ENCODE data around the gene CZIB. TPM values are rescaled to one million over a fixed set of nuclear protein-coding genes. Genes with fewer than 3 reads are reported as not detected.

CZIB gene
- total RNA-seq, 1 experiment from 2014 or later: 50.3 TPM

DNA sequence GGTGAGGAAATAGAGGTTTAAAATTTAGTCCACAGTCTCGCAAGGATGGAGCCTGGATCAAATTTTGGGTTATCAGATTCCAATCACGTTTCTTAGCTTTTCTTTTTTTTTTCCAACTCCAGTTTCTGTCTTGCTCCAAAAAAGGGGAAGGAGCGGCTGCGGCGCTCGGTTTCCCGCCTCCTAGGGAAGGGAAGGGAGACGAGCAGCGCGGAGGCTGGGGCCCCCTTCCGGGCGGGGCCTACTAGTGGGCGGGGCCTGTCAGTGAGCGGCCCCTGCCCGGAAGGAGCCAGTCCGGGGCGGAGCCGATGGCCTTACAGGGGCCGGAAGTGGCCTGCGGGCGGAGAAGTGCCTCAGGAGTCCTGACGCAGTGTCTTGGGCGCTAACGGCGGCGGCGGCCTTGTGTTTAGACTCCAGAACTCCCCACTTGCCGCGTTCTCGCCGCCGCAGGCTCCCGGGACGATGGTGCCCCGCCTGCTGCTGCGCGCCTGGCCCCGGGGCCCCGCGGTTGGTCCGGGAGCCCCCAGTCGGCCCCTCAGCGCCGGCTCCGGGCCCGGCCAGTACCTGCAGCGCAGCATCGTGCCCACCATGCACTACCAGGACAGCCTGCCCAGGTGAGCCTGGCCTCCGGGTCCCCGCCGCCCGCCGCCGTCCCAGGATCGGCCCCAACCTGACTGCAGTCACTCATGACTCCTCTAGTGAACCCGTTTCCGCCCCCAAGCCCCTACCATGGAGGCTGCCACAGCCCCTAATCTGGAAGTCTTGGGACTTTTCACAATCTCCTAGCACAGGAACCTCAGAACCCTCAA lies 23.7 kb downstream of the CZIB start, which contains the start of gene CPT2:
TSS of gene CPT2 (plus strand) at position 340 of the 806 bp plus-strand sequence. CDS start at position 460, 120 bp downstream.
- H3K9me3 ChIP-seq (ENCODE audit: insufficient read depth, low read depth): no peaks in the 10 kb centered on the region
- ChIA-PET POLR2A (ENCODE audit: unreplicated experiment) (interaction anchor here (0.6 kb wide), 1 partner anchor 779 kb away, joined by 7 read pairs; no protein-coding TSS in a partner anchor), CTCF (interaction anchor here (0.6 to 1.5 kb wide), 3 partner anchors 10 to 495 kb away, joined by 3 to 6 read pairs (median 3); no protein-coding TSS in a partner anchor)
- no peak for TF ChIP-seq EZH2 (IDR thresholded peaks at IDR 0.05; ENCODE audit: low read depth)
- TF ChIP-seq, protein P1, sequence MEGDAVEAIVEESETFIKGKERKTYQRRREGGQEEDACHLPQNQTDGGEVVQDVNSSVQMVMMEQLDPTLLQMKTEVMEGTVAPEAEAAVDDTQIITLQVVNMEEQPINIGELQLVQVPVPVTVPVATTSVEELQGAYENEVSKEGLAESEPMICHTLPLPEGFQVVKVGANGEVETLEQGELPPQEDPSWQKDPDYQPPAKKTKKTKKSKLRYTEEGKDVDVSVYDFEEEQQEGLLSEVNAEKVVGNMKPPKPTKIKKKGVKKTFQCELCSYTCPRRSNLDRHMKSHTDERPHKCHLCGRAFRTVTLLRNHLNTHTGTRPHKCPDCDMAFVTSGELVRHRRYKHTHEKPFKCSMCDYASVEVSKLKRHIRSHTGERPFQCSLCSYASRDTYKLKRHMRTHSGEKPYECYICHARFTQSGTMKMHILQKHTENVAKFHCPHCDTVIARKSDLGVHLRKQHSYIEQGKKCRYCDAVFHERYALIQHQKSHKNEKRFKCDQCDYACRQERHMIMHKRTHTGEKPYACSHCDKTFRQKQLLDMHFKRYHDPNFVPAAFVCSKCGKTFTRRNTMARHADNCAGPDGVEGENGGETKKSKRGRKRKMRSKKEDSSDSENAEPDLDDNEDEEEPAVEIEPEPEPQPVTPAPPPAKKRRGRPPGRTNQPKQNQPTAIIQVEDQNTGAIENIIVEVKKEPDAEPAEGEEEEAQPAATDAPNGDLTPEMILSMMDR (conservative IDR thresholded peaks at IDR 0.05): 0 out of 2 replicates have a peak, but pooled peaks have one; percentile 16
- H3K9me2 ChIP-seq (ENCODE audit: insufficient read depth): no peaks in the 10 kb centered on the region
- H2AFZ ChIP-seq: peak within 1 kb of the TSS; percentile 82
- DNase-seq: peak; percentile 77 to 92
- H3K4me2 ChIP-seq: peak within 1 kb of the TSS; percentile 79
- peaks cover 7% of the 10 kb centered on the region; the same call in 1 of the 2 replicates for H3F3A ChIP-seq (ENCODE audit: insufficient read depth, low read depth)
- BruUV-seq (replicated peaks): TSS peak; percentile 62
- H3K79me2 ChIP-seq (ENCODE audit: low read depth): peaks cover 25% of the 10 kb centered on the region
- H3K4me3 ChIP-seq: peak within 1 kb of the TSS; percentile 74
- no peaks in the 10 kb centered on the region for H4K20me1 ChIP-seq (ENCODE audit: insufficient read depth)
- peaks cover 29% of the 10 kb centered on the region for H3K4me1 ChIP-seq (replicated peaks; ENCODE audit: insufficient read depth)
- H3K27me3 ChIP-seq (ENCODE audit: insufficient read depth, low read depth): no peaks in the 10 kb centered on the region
- peaks cover 11% of the 10 kb centered on the region; the same call in 1 of the 2 replicates for H3K36me3 ChIP-seq (ENCODE audit: low read depth)
- peak within 1 kb of the TSS; percentile 64 for H3K27ac ChIP-seq
- intact Hi-C loops (cut with micrococcal nuclease; ENCODE audit: unreplicated experiment): loop anchor here (1.0 to 5.0 kb wide), 2 partner anchors 24 to 794 kb away; partner anchors contain the start of genes CZIB, ORC1 and PRPF38A

DNA sequence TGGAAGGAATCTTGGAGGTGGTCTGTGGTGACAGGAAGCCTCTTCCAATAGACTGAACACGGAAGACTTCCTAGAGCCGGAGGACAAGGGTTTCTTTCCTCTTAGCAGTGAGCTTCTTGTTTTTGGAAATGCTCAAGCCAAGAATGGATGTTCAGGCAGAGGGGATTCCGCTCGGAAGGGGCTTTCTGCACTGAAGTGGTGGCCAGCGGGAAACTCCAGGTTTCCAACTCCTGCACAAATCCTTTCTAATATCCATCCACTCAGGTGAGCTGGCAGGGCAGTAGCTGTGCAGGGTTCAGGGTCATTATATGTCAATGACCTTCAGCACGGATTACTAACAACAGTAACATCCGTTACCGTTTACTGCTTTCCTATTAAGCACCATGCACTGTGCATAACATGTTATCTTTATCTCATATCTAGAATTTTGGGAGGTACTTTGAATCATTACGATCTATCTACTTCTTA lies 24.4 kb downstream of the CZIB start:
- peaks cover 8% of the 10 kb centered on the region; the same call in 1 of the 2 replicates for H3K36me3 ChIP-seq (ENCODE audit: low read depth)
- CTCF ChIA-PET: interaction anchor here (0.6 to 1.5 kb wide), 3 partner anchors 9 to 495 kb away, joined by 3 to 6 read pairs (median 3); no protein-coding TSS in a partner anchor
- H3K4me2 ChIP-seq: peak overlapping the region; percentile 79
- H3K27me3 ChIP-seq (ENCODE audit: insufficient read depth, low read depth): no peaks in the 10 kb centered on the region
- TF ChIP-seq EZH2 (IDR thresholded peaks at IDR 0.05; ENCODE audit: low read depth): no peak
- TF ChIP-seq, protein P1 (conservative IDR thresholded peaks at IDR 0.05): no peak
- peak overlapping the region; percentile 82 for H2AFZ ChIP-seq
- intact Hi-C loops (cut with micrococcal nuclease; ENCODE audit: unreplicated experiment): loop anchor here (1.0 to 5.0 kb wide), 2 partner anchors 24 to 794 kb away; partner anchors contain the start of genes CZIB, ORC1 and PRPF38A
- POLR2A ChIA-PET (ENCODE audit: unreplicated experiment): no interaction called here
- peak overlapping the region; percentile 64 for H3K27ac ChIP-seq
- BruUV-seq (replicated peaks): no TSS peak
- H3K9me2 ChIP-seq (ENCODE audit: insufficient read depth): no peaks in the 10 kb centered on the region
- H3K9me3 ChIP-seq (ENCODE audit: insufficient read depth, low read depth): no peaks in the 10 kb centered on the region
- DNase-seq: peak in 1 of 2 experiments; percentile 39
- H4K20me1 ChIP-seq (ENCODE audit: insufficient read depth): no peaks in the 10 kb centered on the region
- H3K4me1 ChIP-seq (replicated peaks; ENCODE audit: insufficient read depth): peaks cover 29% of the 10 kb centered on the region
- peak overlapping the region; percentile 74 for H3K4me3 ChIP-seq
- H3K79me2 ChIP-seq (ENCODE audit: low read depth): peaks cover 25% of the 10 kb centered on the region
- H3F3A ChIP-seq (ENCODE audit: insufficient read depth, low read depth): peaks cover 7% of the 10 kb centered on the region; the same call in 1 of the 2 replicates

Data from PC-9 (cell line).